A549 (cell line): ENCODE data around the gene CEP152. TPM values are rescaled to one million over a fixed set of nuclear protein-coding genes. Genes with fewer than 3 reads are reported as not detected.

Experiments
- ATAC-seq, 2 experiments: fragments of 200-7000 bp in 1 of 2; fragments of >200 bp in 1 of 2; cut with Nextera tagmentation in 1 of 2; cut with Tn5 transposase in 1 of 2; 3 replicates each; pipeline versions ENCODE4 v1.8.0 to v1.9.1; 2018 to 2020; ENCODE audit warnings: mild to moderate bottlenecking in 1 of 2, moderate library complexity in 1 of 2
- CTCF ChIA-PET: fragments of 300-600 bp; sonication (Branson Sonifier 250); formaldehyde crosslinking; extraction: SDS; loops from one replicate; lab custom pipeline; 2021; ENCODE audit warnings: antibody characterized with exemption, inconsistent platforms; lab: Yijun Ruan, JAX
- POLR2A ChIA-PET: fragments of 350-600 bp; formaldehyde crosslinking; extraction: SDS; loops from one replicate; lab custom pipeline; 2021; ENCODE audit warnings: antibody characterized with exemption, inconsistent platforms; lab: Yijun Ruan, JAX
- DNase-seq, 2 experiments: peaks; one replicate each; pipeline versions ENCODE4 v3.0.0 to v3.0.0-alpha.2; 2011 to 2016; ENCODE audit warnings: low read depth in 1 of 2, low spot score in 1 of 2
- FAIRE-seq: peaks from 2 replicates; lab custom pipeline; 2011; peaks lifted over from hg19 to GRCh38; lab: Jason Lieb, UNC
- H3K27ac ChIP-seq, 2 experiments: fragments of >200 bp; sonication (Bioruptor Twin); formaldehyde crosslinking; 3 replicates each; pipeline ENCODE4 v1.5.1; 2016 to 2017
- H3K4me1 ChIP-seq: fragments of >200 bp; sonication (Bioruptor Twin); formaldehyde crosslinking; 3 replicates; pipeline ENCODE4 v1.6.1; 2016
- H3K4me2 ChIP-seq: fragments of >200 bp; sonication (Bioruptor Twin); formaldehyde crosslinking; 3 replicates; pipeline ENCODE4 v1.6.1; 2016
- H3K4me3 ChIP-seq: fragments of >200 bp; sonication (Bioruptor Twin); formaldehyde crosslinking; 3 replicates; pipeline ENCODE4 v1.5.1; 2016
- H3K9me3 ChIP-seq: fragments of >200 bp; sonication (Bioruptor Twin); formaldehyde crosslinking; 3 replicates; pipeline ENCODE4 v1.6.1; 2016
- ATOH8 ChIP-seq: fragments of 250-450 bp; sonication (Bioruptor Pico); IDR thresholded peaks from 2 replicates; pipeline ENCODE4 v1.5.0; 2020; ENCODE audit warnings: low read depth, mild to moderate bottlenecking, moderate library complexity
- CHD2 ChIP-seq: fragments of 150-350 bp; IDR thresholded peaks from 2 replicates; pipeline ENCODE4 v1.6.1; 2014; ENCODE audit warnings: low read length; ENCODE audit not compliant: partially characterized antibody
- EHMT2 ChIP-seq: fragments of 200-600 bp; sonication (generic); IDR thresholded peaks from 2 replicates; pipeline ENCODE4 v1.6.1; 2016; ENCODE audit warnings: antibody characterized with exemption, low read depth, mild to moderate bottlenecking, moderate library complexity
- ESRRA ChIP-seq: fragments of 150-350 bp; IDR thresholded peaks from 2 replicates; pipeline ENCODE4 v1.6.1; 2014; ENCODE audit warnings: mild to moderate bottlenecking, low read length, borderline replicate concordance
- FOSB ChIP-seq: fragments of 250-450 bp; sonication (Bioruptor Pico); IDR thresholded peaks from 2 replicates; pipeline ENCODE4 v1.5.0; 2020; ENCODE audit warnings: mild to moderate bottlenecking, moderate library complexity
- HES2 ChIP-seq: fragments of >200 bp; sonication (Bioruptor Twin); formaldehyde crosslinking; IDR thresholded peaks from 2 replicates; pipeline ENCODE4 v1.6.1; 2016
- HOXA7 ChIP-seq: fragments of 250-450 bp; sonication (Bioruptor Pico); IDR thresholded peaks from 2 replicates; pipeline ENCODE4 v1.5.0; 2020; ENCODE audit warnings: mild to moderate bottlenecking, moderate library complexity
- JUN ChIP-seq, 2 experiments: fragments of >200 bp; sonication (Bioruptor Twin); formaldehyde crosslinking; IDR thresholded peaks; 2 replicates in 1 of 2; 3 replicates in 1 of 2; pipeline ENCODE4 v1.6.1; 2016 to 2017
- JUNB ChIP-seq: fragments of >200 bp; sonication (Bioruptor Twin); formaldehyde crosslinking; IDR thresholded peaks from 2 replicates; pipeline ENCODE4 v1.6.1; 2016
- MAFK ChIP-seq: fragments of 450-650 bp; IDR thresholded peaks from 2 replicates; pipeline ENCODE4 v1.6.1; 2014; ENCODE audit not compliant: partially characterized antibody
- MAZ ChIP-seq: fragments of 150-350 bp; IDR thresholded peaks from 2 replicates; pipeline ENCODE4 v1.6.1; 2014; ENCODE audit warnings: antibody characterized with exemption, low read depth, low read length, borderline replicate concordance
- MYC ChIP-seq: IDR thresholded peaks from 2 replicates; pipeline ENCODE4 v1.6.1; 2012; ENCODE audit warnings: mild to moderate bottlenecking, inconsistent platforms, low read length, improper control_type of control experiment, borderline replicate concordance
- NFE2L2 ChIP-seq: fragments of 150-350 bp; conservative IDR thresholded peaks from 2 replicates; pipeline ENCODE4 v1.6.1; 2014; ENCODE audit warnings: low read length
- NR3C1 ChIP-seq: fragments of >200 bp; sonication (Bioruptor Twin); formaldehyde crosslinking; IDR thresholded peaks from 3 replicates; pipeline ENCODE4 v1.6.1; 2017
- POLR2A ChIP-seq: IDR thresholded peaks from 2 replicates; pipeline ENCODE4 v1.6.1; 2012; ENCODE audit warnings: mild to moderate bottlenecking, low read length
- REST ChIP-seq: fragments of 200-600 bp; sonication (generic); IDR thresholded peaks from 2 replicates; pipeline ENCODE4 v1.6.1; 2016; ENCODE audit warnings: antibody characterized with exemption, mild to moderate bottlenecking, moderate library complexity
- TFCP2L1 ChIP-seq: fragments of 250-450 bp; sonication (Bioruptor Pico); IDR thresholded peaks from 2 replicates; pipeline ENCODE4 v1.5.0; 2021; ENCODE audit warnings: mild to moderate bottlenecking
- TP53 ChIP-seq: fragments of 250-450 bp; sonication (Bioruptor Pico); IDR thresholded peaks from 2 replicates; pipeline ENCODE4 v1.5.0; 2021; ENCODE audit warnings: mild to moderate bottlenecking, moderate library complexity
- USF2 ChIP-seq: fragments of 450-650 bp; IDR thresholded peaks from 2 replicates; pipeline ENCODE4 v1.6.1; 2014; ENCODE audit warnings: antibody characterized with exemption
- ZNF302 ChIP-seq: fragments of 250-450 bp; sonication (Bioruptor Pico); IDR thresholded peaks from 2 replicates; pipeline ENCODE4 v1.9.0; 2021; ENCODE audit warnings: inconsistent platforms, mild to moderate bottlenecking, moderate library complexity
- WGBS: methylation state at CpG from one replicate; pipeline ENCODE4 v1.1.6; 2017; ENCODE audit errors: missing lambda C conversion rate; 5-methylcytosine and 5-hydroxymethylcytosine counted together
- polyA plus RNA-seq, 4 experiments: library from polyadenylated mRNA; depleted of rRNA in 3 of 4; stranded (reverse); fragments of >200 nt; fragmentation: RNase III in 1 of 4; extraction: RNeasy Plus Mini Kit Qiagen cat#74134 plus additional on column Dnase treatment in 1 of 4; gene quantifications; 2 replicates in 3 of 4; 3 replicates in 1 of 4; pipeline ENCODE4 v1.2.3, GENCODE V29; 2011 to 2017

Gene CEP152
- polyA plus RNA-seq, 2 of the 4 experiments (the other 2 are of a cell fraction), result 3.9 to 4.3 TPM

- Histone ChIP-seq H3K4me2 (no peak overlapping the region), H3K9me3 (peaks cover 4% of the 10 kb centered on the region; the same call in 2 of the 3 replicates), H3K4me1 (no peaks in the 10 kb centered on the region), H3K4me3 (no peak overlapping the region), H3K27ac (no peak overlapping the region)
- ATAC-seq (no peak), DNase-seq (no peak), FAIRE-seq (no peak)
- TF ChIP-seq ATOH8 (CRISPR knock-in tag), result no peak
- no peak for TF ChIP-seq TP53 (CRISPR knock-in tag)
- no peak for TF ChIP-seq CHD2
- no peak for TF ChIP-seq EHMT2
- no peak for TF ChIP-seq MAZ
- no peak for TF ChIP-seq USF2
- no peak for TF ChIP-seq MYC
- no peak for TF ChIP-seq HOXA7 (CRISPR knock-in tag)
- TF ChIP-seq REST, result no peak
- no peak for TF ChIP-seq NFE2L2
- TF ChIP-seq FOSB, result no peak
- TF ChIP-seq ZNF302, result no peak
- TF ChIP-seq JUN (IDR thresholded peaks at IDR 0.05), result no peak
- ChIA-PET CTCF (no interaction called here), POLR2A (no interaction called here)
- WGBS, result 93% methylated on average over 1 of the region's 1 CpG
Measured at GRCh38 chr15:48730506-48730905, 80.4 kb downstream of the CEP152 start.

GRCh38 chr15:48723969-48724368 is 86.9 kb downstream of the CEP152 start:
- 87% methylated on average over 2 of the region's 2 CpGs for WGBS
- no peak overlapping the region for H3K4me2 ChIP-seq
- H3K9me3 ChIP-seq, result no peaks in the 10 kb centered on the region
- ChIA-PET CTCF (no interaction called here), POLR2A (no interaction called here)
- no peak for DNase-seq
- H3K27ac ChIP-seq, result peak overlapping the region in 1 of 2 experiments; percentile 36; a peak in 1 of 6 replicates
- no peak overlapping the region for H3K4me3 ChIP-seq
- no peak for FAIRE-seq
- H3K4me1 ChIP-seq, result peaks cover 18% of the 10 kb centered on the region
- ATAC-seq, result no peak
- TF ChIP-seq REST (no peak), TP53 (CRISPR knock-in tag) (no peak), NR3C1 (no peak), ESRRA (no peak), MYC (no peak), TFCP2L1 (no peak), JUNB (no peak), POLR2A (no peak), MAFK (no peak), FOSB (no peak), HES2 (no peak)
